B cell (primary cell): ENCODE results near the gene WDR62. TPM values are rescaled to one million over a fixed set of nuclear protein-coding genes. Genes with fewer than 3 reads are reported as not detected.

Experiments
- ATAC-seq: fragments of 200-7000 bp; cut with Tn5 transposase; one replicate; pipeline ENCODE4 v1.10.0; 2021; ENCODE audit warnings: low read depth, mild to moderate bottlenecking, moderate number of reproducible peaks, moderate library complexity
- CTCF ChIA-PET: fragments of 350-600 bp; sonication (Branson Sonifier 250); formaldehyde crosslinking; loops from one replicate; lab custom pipeline; 2021; ENCODE audit warnings: antibody characterized with exemption, inconsistent platforms; lab: Charles Lee
- POLR2A ChIA-PET: fragments of 350-600 bp; sonication (Branson Sonifier 250); formaldehyde crosslinking; loops from one replicate; lab custom pipeline; 2021; ENCODE audit warnings: antibody characterized with exemption; lab: Charles Lee
- DNase-seq: peaks from one replicate; pipeline ENCODE4 v3.0.0; 2013
- H2AFZ ChIP-seq: 2 replicates; pipeline ENCODE4 v1.6.1; 2012; ENCODE audit warnings: mild to moderate bottlenecking, low read depth, low read length; ENCODE audit not compliant: insufficient read depth, poor library complexity, severe bottlenecking
- H3K27ac ChIP-seq, 2 donors: 1 replicate in 1 of 2; 2 replicates in 1 of 2; pipeline ENCODE4 v1.5.1; 2012 to 2013; ENCODE audit warnings: low read length in 2 of 2, mild to moderate bottlenecking in 2 of 2, moderate library complexity in 1 of 2
- H3K27me3 ChIP-seq, 4 experiments: fragments of 200-600 bp in 1 of 4; sonication (generic) in 1 of 4; replicated peaks in 1 of 4; 1 replicate in 2 of 4; 2 replicates in 2 of 4; pipeline versions ENCODE4 v1.6.1 to v1.7.0; 2013 to 2016; ENCODE audit warnings: low read length in 3 of 4, mild to moderate bottlenecking in 2 of 4, mixed read lengths in 1 of 4, moderate library complexity in 1 of 4; ENCODE audit not compliant: insufficient read depth in 4 of 4, control insufficient read depth in 3 of 4; ENCODE audit errors: control extremely low read depth in 1 of 4
- H3K36me3 ChIP-seq, 2 experiments: replicated peaks in 1 of 2; 1 replicate in 1 of 2; 2 replicates in 1 of 2; pipeline versions ENCODE4 v1.6.1 to v1.7.1; 2013; ENCODE audit warnings: low read length in 1 of 2; ENCODE audit not compliant: insufficient read depth in 2 of 2, control insufficient read depth in 1 of 2; ENCODE audit errors: control extremely low read depth in 1 of 2, extremely low read depth in 1 of 2
- H3K4me1 ChIP-seq, 2 donors: fragments of 200-600 bp in 1 of 2; sonication (generic) in 1 of 2; 1 replicate in 1 of 2; 2 replicates in 1 of 2; pipeline versions ENCODE4 v1.5.1 to v1.6.1; 2013 to 2017; ENCODE audit warnings: low read length in 2 of 2; ENCODE audit not compliant: control insufficient read depth in 2 of 2, insufficient read depth in 2 of 2
- H3K4me2 ChIP-seq: replicated peaks from 2 replicates; pipeline ENCODE3; 2012; ENCODE audit warnings: mild to moderate bottlenecking, low read depth, low read length; ENCODE audit not compliant: poor library complexity, severe bottlenecking
- H3K4me3 ChIP-seq, 5 experiments: fragments of 200-600 bp in 1 of 5; sonication (generic) in 1 of 5; 1 replicate in 3 of 5; 2 replicates in 2 of 5; pipeline versions ENCODE4 v1.5.1 to v1.7.0; 2011 to 2016; ENCODE audit warnings: low read length in 4 of 5, mild to moderate bottlenecking in 4 of 5, low read depth in 2 of 5, control low read depth in 1 of 5, moderate library complexity in 1 of 5; ENCODE audit not compliant: insufficient read depth in 1 of 5; ENCODE audit errors: control extremely low read depth in 1 of 5, extremely low read depth in 1 of 5
- H3K79me2 ChIP-seq: fragments of 200-600 bp; sonication (generic); one replicate; pipeline ENCODE4 v1.6.0; 2016; ENCODE audit warnings: low read length; ENCODE audit not compliant: control insufficient read depth, insufficient read depth
- H3K9ac ChIP-seq: fragments of 200-600 bp; sonication (generic); 2 replicates; pipeline ENCODE4 v1.6.1; 2017; ENCODE audit warnings: mild to moderate bottlenecking, low read length, moderate library complexity
- H3K9me3 ChIP-seq, 3 donors: one replicate each; pipeline versions ENCODE4 v1.6.1 to v1.7.1; 2013; ENCODE audit warnings: low read length in 2 of 3; ENCODE audit not compliant: control insufficient read depth in 2 of 3, insufficient read depth in 1 of 3; ENCODE audit errors: control extremely low read depth in 1 of 3
- H4K20me1 ChIP-seq: 2 replicates; pipeline ENCODE4 v1.6.0; 2012; ENCODE audit warnings: mild to moderate bottlenecking, low read length; ENCODE audit not compliant: insufficient read depth, control insufficient read depth, poor library complexity, severe bottlenecking
- H3K27ac Mint-ChIP-seq: one replicate; pipeline ENCODE4 v1.8.0; 2021; ENCODE audit warnings: mixed read lengths
- H3K27me3 Mint-ChIP-seq: one replicate; pipeline ENCODE4 v1.8.0; 2021; ENCODE audit warnings: mixed read lengths
- H3K4me1 Mint-ChIP-seq: one replicate; pipeline ENCODE4 v1.8.0; 2021; ENCODE audit warnings: mixed read lengths
- H3K4me3 Mint-ChIP-seq: one replicate; pipeline ENCODE4 v1.8.0; 2021; ENCODE audit warnings: mixed read lengths
- H3K9me3 Mint-ChIP-seq: one replicate; pipeline ENCODE4 v1.8.0; 2022; ENCODE audit warnings: mixed read lengths; ENCODE audit not compliant: insufficient read depth
- EZH2 ChIP-seq: IDR thresholded peaks from 2 replicates; pipeline ENCODE4 v1.6.1; 2012; ENCODE audit warnings: borderline replicate concordance, low read depth, mild to moderate bottlenecking, moderate library complexity, low read length; ENCODE audit not compliant: insufficient read depth, poor library complexity, severe bottlenecking
- WGBS: methylation state at CpG from one replicate; pipeline ENCODE4 v1.1.5; 2013; ENCODE audit warnings: missing lambda C conversion rate; ENCODE audit not compliant: insufficient coverage; 5-methylcytosine and 5-hydroxymethylcytosine counted together
- intact Hi-C: fragments of 100-400 bp; cut with micrococcal nuclease; formaldehyde crosslinking; loops from one replicate; pipeline ENCODE4 v1.10.0; 2022
- polyA plus RNA-seq: library from polyadenylated mRNA; depleted of rRNA; stranded (reverse); fragments of >200 nt; gene quantifications from 2 replicates; pipeline ENCODE4 v1.2.3, GENCODE V29; 2012
- total RNA-seq, 2 donors: library from RNA; stranded (reverse); fragments of 120-200 nt in 1 of 2; gene quantifications; 1 replicate in 1 of 2; 2 replicates in 1 of 2; pipeline versions ENCODE4 v1.2.3 to v1.2.4, GENCODE V29; 2013 to 2022
- TF ChIP-seq, protein P1 (sequence below): fragments of 200-600 bp; IDR thresholded peaks from one replicate; pipeline ENCODE4 v1.8.0; 2022; ENCODE audit warnings: antibody characterized with exemption, mild to moderate bottlenecking

WDR62 gene
- total and polyA plus RNA-seq, 2 donors (not counting 1 experiment from before 2014, with no cell fraction given) = 1.8 to 1.9 TPM

DNA sequence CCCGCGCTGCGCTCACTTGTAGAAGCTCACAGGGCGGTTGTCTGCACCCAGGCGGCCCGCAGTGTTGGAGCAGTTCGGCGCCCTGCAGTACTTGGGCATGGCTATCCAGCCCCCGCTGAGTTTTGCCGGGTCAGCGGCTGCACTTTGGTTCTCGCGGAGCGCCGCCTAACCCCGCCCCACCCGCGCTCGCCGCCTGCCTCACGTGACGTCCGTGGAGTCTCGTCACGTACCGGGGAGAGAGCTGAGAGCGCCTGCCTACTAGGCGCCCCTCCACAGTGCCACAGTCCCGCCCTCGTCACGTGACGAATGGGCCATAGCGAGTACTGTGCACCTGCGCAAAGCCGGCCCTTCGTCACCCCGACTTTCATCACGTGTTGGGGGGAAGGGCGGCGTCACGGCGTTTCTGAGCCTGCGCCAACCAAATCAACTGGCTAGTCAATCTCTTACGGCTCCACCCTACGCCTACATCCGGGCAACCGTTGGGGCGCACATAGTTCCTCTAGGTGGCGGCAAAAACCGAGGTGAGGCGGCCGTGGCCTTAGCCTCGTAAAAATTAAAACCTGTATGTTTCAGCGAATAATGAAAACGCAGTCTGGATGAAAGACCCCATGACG, 471 bp upstream of the WDR62 start, which contains the start of gene THAP8:
THAP8 (minus strand) TSS at position 167 of the 614 bp plus-strand sequence; CDS start at position 99, 68 bp downstream.
- POLR2A ChIA-PET = interaction anchor here (0.5 to 3.1 kb wide), 6 partner anchors 20 to 342 kb away, joined by 3 to 22 read pairs (median 6); partner anchors contain the start of genes ALKBH6, CAPNS1, POLR2I and TBCB

More for the DNA sequence above, 471 bp upstream of the WDR62 start, which contains the start of gene THAP8:
- Mint-ChIP-seq H3K4me3 (peak within 1 kb of the TSS; percentile 98), H3K9me3 (no peaks in the 10 kb centered on the region), H3K4me1 (peaks cover 18% of the 10 kb centered on the region), H3K27me3 (no peaks in the 10 kb centered on the region), H3K27ac (peak within 1 kb of the TSS; percentile 94)
- Histone ChIP-seq H3K4me3 (peak within 1 kb of the TSS; percentile 63 to 90 (median 65)), H2AFZ (peak within 1 kb of the TSS; percentile 95), H3K27me3 (no peaks in the 10 kb centered on the region), H4K20me1 (no peaks in the 10 kb centered on the region), H3K4me2 (peak within 1 kb of the TSS; percentile 91), H3K4me1 (peaks cover 9 to 18% of the 10 kb centered on the region in 2 donors), H3K9me3 (no peaks in the 10 kb centered on the region), H3K36me3 (no peaks in the 10 kb centered on the region), H3K27ac (peak within 1 kb of the TSS; percentile 86 to 98), H3K79me2 (peaks cover 18% of the 10 kb centered on the region), H3K9ac (peak within 1 kb of the TSS; percentile 80)
- CTCF ChIA-PET = interaction anchor here (0.6 to 1.4 kb wide), 3 partner anchors 50 to 74 kb away, joined by 3 to 5 read pairs (median 4); partner anchors contain the start of gene POLR2I
- intact Hi-C loops = loop anchor here (1.0 to 10.0 kb wide), 11 partner anchors 40 to 442 kb away; partner anchors contain the start of genes ALKBH6, HAUS5, LIN37 and SDHAF1
- TF ChIP-seq EZH2 = no peak
- TF ChIP-seq, protein P1, sequence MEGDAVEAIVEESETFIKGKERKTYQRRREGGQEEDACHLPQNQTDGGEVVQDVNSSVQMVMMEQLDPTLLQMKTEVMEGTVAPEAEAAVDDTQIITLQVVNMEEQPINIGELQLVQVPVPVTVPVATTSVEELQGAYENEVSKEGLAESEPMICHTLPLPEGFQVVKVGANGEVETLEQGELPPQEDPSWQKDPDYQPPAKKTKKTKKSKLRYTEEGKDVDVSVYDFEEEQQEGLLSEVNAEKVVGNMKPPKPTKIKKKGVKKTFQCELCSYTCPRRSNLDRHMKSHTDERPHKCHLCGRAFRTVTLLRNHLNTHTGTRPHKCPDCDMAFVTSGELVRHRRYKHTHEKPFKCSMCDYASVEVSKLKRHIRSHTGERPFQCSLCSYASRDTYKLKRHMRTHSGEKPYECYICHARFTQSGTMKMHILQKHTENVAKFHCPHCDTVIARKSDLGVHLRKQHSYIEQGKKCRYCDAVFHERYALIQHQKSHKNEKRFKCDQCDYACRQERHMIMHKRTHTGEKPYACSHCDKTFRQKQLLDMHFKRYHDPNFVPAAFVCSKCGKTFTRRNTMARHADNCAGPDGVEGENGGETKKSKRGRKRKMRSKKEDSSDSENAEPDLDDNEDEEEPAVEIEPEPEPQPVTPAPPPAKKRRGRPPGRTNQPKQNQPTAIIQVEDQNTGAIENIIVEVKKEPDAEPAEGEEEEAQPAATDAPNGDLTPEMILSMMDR = peak; percentile 72
- DNase-seq = peak; percentile 100
- peak; percentile 82 for ATAC-seq
- WGBS = under 1% methylated on average over 56 of the region's 56 CpGs
